Upper lobe of left lung (tissue), 4 donors: ENCODE measurements around the gene ZNF316.

Source experiments
- CTCF ChIP-seq, 6 experiments: fragments of 450-650 bp in 4 of 6; fragments of 200-600 bp in 2 of 6; sonication (generic) in 2 of 6; IDR thresholded peaks; one replicate each; pipeline ENCODE4 v1.5.1; 2016 to 2019; ENCODE audit warnings: antibody characterized with exemption in 6 of 6
- POLR2AphosphoS5 ChIP-seq, 2 donors: sonication (generic); formaldehyde crosslinking; IDR thresholded peaks; one replicate each; pipeline ENCODE4 v1.5.1; 2017; ENCODE audit warnings: antibody characterized with exemption in 2 of 2

- no peak for TF ChIP-seq POLR2AphosphoS5 (IDR thresholded peaks at IDR 0.05)
- no peak for TF ChIP-seq CTCF (IDR thresholded peaks at IDR 0.05)
Measured at GRCh38 chr7:6654842-6655610, 17.9 kb downstream of the ZNF316 start.
